IPS-20b (cell line): Measurements from ENCODE around the gene SLC17A2.

Source experiments
- H3K27ac ChIP-seq: one replicate; pipeline ENCODE4 v1.5.1; 2013; ENCODE audit warnings: low read length
- H3K27me3 ChIP-seq: 2 replicates; pipeline ENCODE4 v1.6.1; 2013; ENCODE audit warnings: mild to moderate bottlenecking, low read length, inconsistent platforms; ENCODE audit not compliant: insufficient read depth
- H3K36me3 ChIP-seq: 2 replicates; pipeline ENCODE4 v1.6.1; 2013; ENCODE audit warnings: low read depth, mild to moderate bottlenecking, inconsistent platforms, low read length, moderate library complexity; ENCODE audit not compliant: insufficient read depth
- H3K4me1 ChIP-seq: 2 replicates; pipeline ENCODE4 v1.6.1; 2013; ENCODE audit warnings: mild to moderate bottlenecking, control low read depth, inconsistent platforms, low read length, moderate library complexity; ENCODE audit not compliant: insufficient read depth
- H3K4me3 ChIP-seq: 2 replicates; pipeline ENCODE4 v1.5.1; 2013; ENCODE audit warnings: mild to moderate bottlenecking, low read length, inconsistent platforms
- H3K9ac ChIP-seq: 2 replicates; pipeline ENCODE4 v1.6.1; 2013; ENCODE audit warnings: low read depth, mild to moderate bottlenecking, inconsistent platforms, low read length, moderate library complexity
- H3K9me3 ChIP-seq: 2 replicates; pipeline ENCODE4 v1.6.1; 2013; ENCODE audit warnings: mild to moderate bottlenecking, low read depth, low read length, inconsistent platforms; ENCODE audit not compliant: insufficient read depth

The SLC17A2 gene, protein sequence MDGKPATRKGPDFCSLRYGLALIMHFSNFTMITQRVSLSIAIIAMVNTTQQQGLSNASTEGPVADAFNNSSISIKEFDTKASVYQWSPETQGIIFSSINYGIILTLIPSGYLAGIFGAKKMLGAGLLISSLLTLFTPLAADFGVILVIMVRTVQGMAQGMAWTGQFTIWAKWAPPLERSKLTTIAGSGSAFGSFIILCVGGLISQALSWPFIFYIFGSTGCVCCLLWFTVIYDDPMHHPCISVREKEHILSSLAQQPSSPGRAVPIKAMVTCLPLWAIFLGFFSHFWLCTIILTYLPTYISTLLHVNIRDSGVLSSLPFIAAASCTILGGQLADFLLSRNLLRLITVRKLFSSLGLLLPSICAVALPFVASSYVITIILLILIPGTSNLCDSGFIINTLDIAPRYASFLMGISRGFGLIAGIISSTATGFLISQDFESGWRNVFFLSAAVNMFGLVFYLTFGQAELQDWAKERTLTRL

DNA sequence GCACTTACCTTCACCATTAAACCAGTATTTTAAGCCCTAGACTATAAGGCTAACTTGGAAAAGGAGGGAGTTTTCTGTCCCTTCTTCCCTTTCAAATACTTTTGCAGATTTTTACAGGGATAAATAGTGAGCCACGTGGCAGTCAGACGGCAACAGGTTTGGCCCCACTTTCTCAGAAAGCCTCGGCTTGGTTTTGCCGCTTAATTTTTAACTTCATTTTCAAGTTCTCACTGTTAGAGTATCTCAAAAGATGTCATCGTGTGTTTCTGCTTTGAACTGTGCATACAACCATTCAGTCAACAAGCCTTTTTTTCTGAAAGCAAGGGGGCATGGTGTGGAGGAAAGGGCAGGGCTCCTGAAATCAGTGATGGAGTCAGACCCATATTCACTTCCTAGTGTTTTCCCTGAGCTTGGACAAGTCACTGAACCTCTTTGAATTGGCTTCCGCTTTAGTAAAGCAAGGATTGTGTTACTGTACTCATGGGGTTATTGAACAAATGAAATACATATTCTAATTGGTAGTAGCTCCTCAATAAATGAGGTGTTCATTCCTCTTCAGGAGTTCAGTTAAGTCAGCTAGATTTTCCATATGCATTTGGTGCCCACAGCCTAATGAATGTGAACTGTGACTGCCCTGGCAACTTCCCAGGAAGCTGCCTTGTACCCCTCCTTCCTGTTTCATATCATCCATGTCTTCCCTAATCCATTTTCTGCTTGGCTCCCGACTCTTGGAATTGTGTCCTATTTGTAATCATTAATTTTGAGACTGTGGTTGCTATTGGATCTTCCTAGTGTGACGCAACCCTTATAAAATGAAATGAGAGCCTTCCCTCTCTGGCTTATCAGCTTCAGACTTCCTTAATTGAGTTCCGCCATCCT, at the start of gene SLC17A2:
Gene SLC17A2 (minus strand): TSS at position 160 of the 879 bp plus-strand sequence. CDS start 4,895 bp downstream, outside the sequence.
- Histone ChIP-seq H3K27ac (no peak within 1 kb of the TSS), H3K9me3 (no peaks in the 10 kb centered on the region), H3K4me3 (no peak within 1 kb of the TSS), H3K27me3 (no peaks in the 10 kb centered on the region), H3K4me1 (no peaks in the 10 kb centered on the region), H3K36me3 (no peaks in the 10 kb centered on the region), H3K9ac (no peak within 1 kb of the TSS)

DNA sequence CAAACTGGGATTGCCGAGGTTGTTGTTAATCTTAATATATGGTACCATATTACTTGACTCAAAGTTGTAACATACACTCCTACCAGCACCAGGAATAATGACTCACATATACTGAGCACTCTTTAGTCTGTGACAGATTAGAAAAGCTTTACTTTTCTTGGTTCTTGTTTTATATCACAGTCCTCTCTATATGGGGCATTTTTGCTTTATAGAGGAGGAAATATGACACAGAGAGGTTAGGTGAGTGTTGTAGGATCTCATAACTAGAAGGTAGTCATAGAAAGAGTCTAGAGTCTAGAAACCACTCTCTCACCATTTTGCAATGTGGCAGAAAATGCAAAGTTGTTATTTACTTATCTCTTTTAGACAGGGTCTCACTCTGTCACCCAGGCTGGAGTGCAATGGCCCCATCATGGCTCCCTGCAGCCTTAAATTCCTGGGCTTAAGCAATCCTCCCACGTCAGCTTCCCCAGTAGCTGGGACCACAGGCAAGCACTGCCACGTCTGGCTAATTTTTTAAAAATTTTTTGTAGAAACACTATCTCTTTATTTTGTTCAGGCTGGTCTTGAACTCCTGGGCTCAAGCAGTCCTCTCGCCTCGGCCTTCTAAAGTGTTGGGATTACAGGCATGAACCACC, 45.6 kb upstream of the SLC17A2 start:
- Histone ChIP-seq H3K27me3 (no peaks in the 10 kb centered on the region), H3K36me3 (peaks cover 9% of the 10 kb centered on the region; the same call in 1 of the 2 replicates), H3K9ac (no peak overlapping the region), H3K4me3 (no peak overlapping the region), H3K4me1 (peaks cover 3% of the 10 kb centered on the region; the same call in 1 of the 2 replicates), H3K9me3 (no peaks in the 10 kb centered on the region), H3K27ac (no peak overlapping the region)

DNA sequence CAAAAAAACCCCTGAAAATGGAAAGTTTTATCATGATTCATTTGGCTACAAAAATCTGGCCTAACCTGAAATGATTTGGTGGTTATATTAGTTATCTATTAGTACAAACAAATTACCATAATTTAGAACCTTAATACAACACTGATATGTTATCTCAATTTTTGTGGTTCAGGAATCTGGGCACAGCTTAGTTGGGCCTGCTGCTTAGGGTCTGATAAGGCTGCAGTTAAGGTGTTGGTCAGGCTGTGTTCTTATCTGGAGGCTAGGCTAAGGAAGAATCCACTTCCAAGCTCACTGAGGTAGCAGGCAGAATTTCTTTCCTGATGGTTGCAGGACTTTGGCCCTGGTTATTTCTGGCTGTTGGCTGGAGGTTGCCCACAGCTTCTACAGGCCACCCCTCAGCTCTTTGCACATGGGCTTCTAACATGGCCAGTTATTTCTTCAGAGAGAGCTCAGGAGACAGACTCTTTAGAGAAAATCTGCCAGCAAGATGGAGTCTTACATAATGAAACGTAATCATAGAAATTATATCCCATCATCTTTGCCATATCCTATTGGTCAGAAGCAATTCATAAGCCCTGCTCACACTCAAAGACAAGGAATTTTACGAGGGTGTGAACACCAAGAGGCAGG, 43.5 kb upstream of the SLC17A2 start:
- no peaks in the 10 kb centered on the region for H3K27me3 ChIP-seq
- peaks cover 3% of the 10 kb centered on the region; the same call in 1 of the 2 replicates for H3K4me1 ChIP-seq
- H3K36me3 ChIP-seq, result peaks cover 9% of the 10 kb centered on the region; the same call in 1 of the 2 replicates
- H3K9me3 ChIP-seq, result no peaks in the 10 kb centered on the region
- no peak overlapping the region for H3K4me3 ChIP-seq
- no peak overlapping the region for H3K9ac ChIP-seq
- no peak overlapping the region for H3K27ac ChIP-seq

DNA sequence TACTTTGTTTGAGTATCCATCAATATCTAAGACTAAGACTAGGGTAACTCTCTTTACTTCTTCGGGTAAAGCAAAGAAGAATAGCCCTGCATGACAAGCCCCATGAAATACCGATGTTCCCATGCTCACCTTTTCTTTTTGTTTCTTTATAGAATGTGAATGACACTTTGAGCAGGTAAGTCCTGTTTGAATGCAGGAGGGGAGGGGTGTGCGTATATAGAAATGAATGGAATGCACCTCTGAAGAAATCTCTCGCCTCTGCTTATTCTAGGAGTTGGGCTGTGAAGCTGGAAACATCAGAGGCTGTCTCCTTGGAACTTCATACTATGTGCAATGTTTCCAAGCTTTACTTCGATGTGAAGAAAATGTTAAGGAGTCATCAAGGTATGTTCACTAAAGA, 42.4 kb upstream of the SLC17A2 start:
- Histone ChIP-seq H3K9me3 (no peaks in the 10 kb centered on the region), H3K27me3 (no peaks in the 10 kb centered on the region), H3K4me3 (no peak overlapping the region), H3K36me3 (peaks cover 9% of the 10 kb centered on the region; the same call in 1 of the 2 replicates), H3K27ac (no peak overlapping the region), H3K9ac (no peak overlapping the region), H3K4me1 (peaks cover 3% of the 10 kb centered on the region; the same call in 1 of the 2 replicates)

DNA sequence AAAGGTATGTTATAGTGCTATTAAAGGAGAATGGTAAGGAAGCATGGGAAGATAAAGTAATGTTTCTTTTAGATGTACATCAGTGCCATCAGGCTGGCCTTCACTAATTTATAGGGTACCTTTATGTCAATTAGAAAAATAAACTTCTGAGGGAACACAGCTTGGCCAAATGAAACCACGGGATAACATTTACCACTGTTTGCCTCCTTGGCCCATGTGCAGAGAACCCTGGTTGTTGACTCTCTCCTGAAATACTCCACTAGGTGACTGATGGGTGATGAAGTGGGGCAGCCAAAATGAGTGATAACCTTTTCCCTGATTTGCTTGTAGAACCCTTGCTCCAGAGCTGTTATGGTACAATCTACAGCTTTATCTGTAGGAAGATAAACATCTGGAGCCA, 41.6 kb upstream of the SLC17A2 start:
- no peak overlapping the region for H3K9ac ChIP-seq
- peaks cover 3% of the 10 kb centered on the region; the same call in 1 of the 2 replicates for H3K4me1 ChIP-seq
- H3K36me3 ChIP-seq, result peaks cover 9% of the 10 kb centered on the region; the same call in 1 of the 2 replicates
- no peak overlapping the region for H3K4me3 ChIP-seq
- no peak overlapping the region for H3K27ac ChIP-seq
- H3K27me3 ChIP-seq, result no peaks in the 10 kb centered on the region
- no peaks in the 10 kb centered on the region for H3K9me3 ChIP-seq

DNA sequence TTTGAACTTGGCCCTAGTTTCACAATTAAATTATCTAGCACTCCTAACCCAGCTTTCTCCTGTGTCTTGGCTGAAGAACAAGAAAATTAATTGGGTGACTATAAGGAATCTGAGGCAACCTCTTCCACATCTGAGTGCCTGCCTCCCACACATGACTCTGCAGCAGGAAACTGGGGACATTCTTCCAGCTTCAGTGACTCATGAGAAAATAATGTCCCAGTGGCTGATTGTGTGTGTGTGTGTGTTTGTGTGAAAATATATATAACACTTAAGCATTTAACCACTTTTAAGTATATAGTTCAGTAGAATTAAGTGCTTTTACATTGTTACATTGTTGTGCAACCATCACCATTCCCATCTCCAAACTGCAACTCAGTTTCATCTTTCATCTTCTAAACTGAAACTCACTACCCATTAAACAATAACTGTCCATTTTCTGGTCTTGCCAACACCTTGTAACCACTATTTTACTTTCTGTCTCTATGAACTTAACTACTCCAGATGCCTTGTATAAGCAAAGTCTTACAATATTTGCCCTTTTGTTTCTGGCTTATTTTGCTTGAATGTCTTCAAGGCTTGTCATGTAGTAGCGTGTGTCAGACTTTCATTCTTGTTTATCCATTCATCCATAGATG, 40.8 kb upstream of the SLC17A2 start:
- Histone ChIP-seq H3K9me3 (no peaks in the 10 kb centered on the region), H3K27me3 (no peaks in the 10 kb centered on the region), H3K9ac (no peak overlapping the region), H3K4me3 (no peak overlapping the region), H3K4me1 (peaks cover 5% of the 10 kb centered on the region), H3K36me3 (peaks cover 9% of the 10 kb centered on the region; the same call in 1 of the 2 replicates), H3K27ac (no peak overlapping the region)

DNA sequence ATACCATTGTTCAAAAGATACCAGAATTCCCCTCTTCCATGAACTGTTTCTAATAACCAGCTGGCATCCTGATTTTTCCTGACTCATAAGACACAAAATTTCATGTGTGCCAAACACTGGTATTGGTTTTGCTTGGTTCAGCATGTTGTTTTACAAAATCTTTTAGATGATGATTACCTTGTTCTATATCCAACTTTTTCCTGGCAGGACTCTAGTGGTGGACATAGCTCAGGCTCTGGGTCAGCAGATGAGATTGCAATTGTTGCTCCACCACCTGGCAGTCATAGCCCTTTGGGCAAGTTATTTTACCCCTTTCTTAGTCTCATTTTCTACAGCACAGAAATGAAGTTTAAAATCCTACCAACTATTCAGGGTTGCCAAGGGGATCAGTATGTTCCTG, 38.3 kb upstream of the SLC17A2 start:
- Histone ChIP-seq H3K36me3 (peaks cover 9% of the 10 kb centered on the region; the same call in 1 of the 2 replicates), H3K27me3 (no peaks in the 10 kb centered on the region), H3K4me1 (peaks cover 9% of the 10 kb centered on the region), H3K9me3 (no peaks in the 10 kb centered on the region), H3K27ac (no peak overlapping the region), H3K4me3 (no peak overlapping the region), H3K9ac (no peak overlapping the region)

DNA sequence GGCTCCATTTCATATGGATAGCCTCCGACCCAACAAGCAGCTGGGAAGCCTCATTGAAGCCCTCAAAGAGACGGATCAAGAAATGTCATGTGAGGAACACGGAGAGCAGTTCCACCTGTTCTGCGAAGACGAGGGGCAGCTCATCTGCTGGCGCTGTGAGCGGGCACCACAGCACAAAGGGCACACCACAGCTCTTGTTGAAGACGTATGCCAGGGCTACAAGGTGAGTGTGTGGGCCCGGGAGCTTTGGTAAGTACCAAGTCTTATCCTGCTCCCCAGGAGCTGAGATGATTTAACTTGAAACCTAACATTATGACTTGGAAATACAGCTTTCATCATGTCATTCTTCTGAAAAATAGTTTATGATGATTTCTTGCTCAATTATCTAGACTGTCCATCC, 36.2 kb upstream of the SLC17A2 start:
- Histone ChIP-seq H3K27ac (no peak overlapping the region), H3K9ac (no peak overlapping the region), H3K27me3 (no peaks in the 10 kb centered on the region), H3K9me3 (no peaks in the 10 kb centered on the region), H3K36me3 (no peaks in the 10 kb centered on the region; the same call in 1 of the 2 replicates), H3K4me3 (no peak overlapping the region), H3K4me1 (peaks cover 14% of the 10 kb centered on the region)

DNA sequence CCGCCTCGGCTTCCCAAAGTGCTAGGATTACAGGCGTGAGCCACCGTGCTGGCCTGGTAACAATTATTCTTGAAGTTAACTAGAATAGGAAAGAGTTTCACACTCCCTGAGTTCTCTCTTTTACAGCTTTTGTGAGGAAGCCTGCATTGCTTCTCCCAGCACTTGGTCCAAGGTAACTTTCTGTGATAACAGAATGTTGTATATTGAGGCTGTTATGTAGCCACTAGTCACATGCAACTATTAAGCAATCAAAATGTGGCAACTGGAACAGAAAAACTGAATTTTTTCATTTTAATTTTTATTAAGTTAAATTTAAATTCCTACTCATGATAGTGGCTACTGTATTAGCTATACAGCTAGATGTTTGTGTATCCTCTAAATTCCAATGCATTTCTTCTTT, 34.6 kb upstream of the SLC17A2 start:
- peaks cover 14% of the 10 kb centered on the region; the same call in 1 of the 2 replicates for H3K4me1 ChIP-seq
- no peak overlapping the region for H3K27ac ChIP-seq
- peaks cover 10% of the 10 kb centered on the region; the same call in 1 of the 2 replicates for H3K9me3 ChIP-seq
- no peaks in the 10 kb centered on the region for H3K36me3 ChIP-seq
- no peak overlapping the region for H3K4me3 ChIP-seq
- H3K9ac ChIP-seq, result no peak overlapping the region
- no peaks in the 10 kb centered on the region for H3K27me3 ChIP-seq

DNA sequence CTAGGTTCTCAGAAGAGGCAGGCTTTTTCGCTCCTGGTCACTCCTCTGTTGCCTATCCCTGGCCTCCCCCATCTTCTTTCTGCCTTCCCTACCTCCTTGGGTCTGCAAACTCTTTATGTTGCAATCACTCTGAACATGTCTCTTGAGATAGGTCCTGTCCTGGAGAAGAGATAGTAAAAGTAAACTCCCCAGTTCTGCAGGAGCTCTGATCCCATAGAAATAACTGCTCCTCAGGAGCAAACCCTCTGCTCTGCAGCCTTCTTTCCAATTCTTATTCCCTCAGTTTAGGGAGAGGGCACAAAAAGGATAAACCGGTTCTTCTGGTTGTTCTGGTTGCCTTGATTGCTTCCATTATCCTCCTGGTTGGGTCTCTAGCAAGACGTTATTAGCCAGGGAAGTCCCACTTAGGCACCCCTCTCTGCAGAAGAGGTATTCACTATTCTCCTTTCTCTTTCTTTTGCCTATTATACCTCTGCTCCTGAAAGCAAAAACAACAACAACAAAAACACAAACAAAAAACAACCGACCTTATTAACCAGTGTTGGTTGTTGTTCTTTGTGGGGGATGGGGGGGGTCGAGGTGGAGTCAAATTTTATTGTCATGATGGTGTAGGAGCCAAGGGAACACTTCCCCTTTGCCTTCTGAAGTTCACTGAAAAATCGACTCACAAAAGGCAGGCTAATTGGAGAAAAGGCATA, 33.1 kb upstream of the SLC17A2 start:
- Histone ChIP-seq H3K4me1 (peaks cover 14% of the 10 kb centered on the region; the same call in 1 of the 2 replicates), H3K27me3 (no peaks in the 10 kb centered on the region), H3K36me3 (no peaks in the 10 kb centered on the region), H3K27ac (no peak overlapping the region), H3K9ac (no peak overlapping the region), H3K4me3 (peak overlapping the region; percentile 39), H3K9me3 (peaks cover 22% of the 10 kb centered on the region)
